Progenitor cell of endocrine pancreas (in vitro differentiated cells): ENCODE results near the gene TSHZ1. TPM values are rescaled to one million over a fixed set of nuclear protein-coding genes. Genes with fewer than 3 reads are reported as not detected.

ENCODE experiments used
- DNase-seq: peaks from one replicate; pipeline ENCODE4 v3.0.0; 2021; ENCODE audit warnings: low spot score; ENCODE audit not compliant: unreplicated experiment
- H3K27ac Mint-ChIP-seq: 2 replicates; pipeline ENCODE4 v1.8.0; 2021; ENCODE audit warnings: mild to moderate bottlenecking, moderate library complexity, mixed read lengths
- H3K27me3 Mint-ChIP-seq: 2 replicates; pipeline ENCODE4 v1.8.0; 2021; ENCODE audit warnings: mixed read lengths
- H3K36me3 Mint-ChIP-seq: 2 replicates; pipeline ENCODE4 v1.8.0; 2022; ENCODE audit warnings: mixed read lengths; ENCODE audit not compliant: insufficient read depth
- H3K4me1 Mint-ChIP-seq: 2 replicates; pipeline ENCODE4 v1.8.0; 2021; ENCODE audit warnings: low read depth, mixed read lengths
- H3K4me3 Mint-ChIP-seq: 2 replicates; pipeline ENCODE4 v1.8.0; 2021; ENCODE audit warnings: low read depth, mild to moderate bottlenecking, moderate library complexity, mixed read lengths
- H3K9me3 Mint-ChIP-seq: 2 replicates; pipeline ENCODE4 v1.8.0; 2021; ENCODE audit warnings: low read depth, mixed read lengths
- total RNA-seq: library from RNA; stranded (reverse); gene quantifications from 2 replicates; pipeline ENCODE4 v1.2.1, GENCODE V29; 2021
- TF ChIP-seq, protein P1 (sequence below): fragments of 200-600 bp; sonication (generic); IDR thresholded peaks from one replicate; pipeline ENCODE4 v1.5.0; 2021; ENCODE audit warnings: antibody characterized with exemption, mild to moderate bottlenecking; ENCODE audit not compliant: unreplicated experiment

Gene TSHZ1
- total RNA-seq, 1 donor from 2014 or later, result 17.1 TPM

DNA sequence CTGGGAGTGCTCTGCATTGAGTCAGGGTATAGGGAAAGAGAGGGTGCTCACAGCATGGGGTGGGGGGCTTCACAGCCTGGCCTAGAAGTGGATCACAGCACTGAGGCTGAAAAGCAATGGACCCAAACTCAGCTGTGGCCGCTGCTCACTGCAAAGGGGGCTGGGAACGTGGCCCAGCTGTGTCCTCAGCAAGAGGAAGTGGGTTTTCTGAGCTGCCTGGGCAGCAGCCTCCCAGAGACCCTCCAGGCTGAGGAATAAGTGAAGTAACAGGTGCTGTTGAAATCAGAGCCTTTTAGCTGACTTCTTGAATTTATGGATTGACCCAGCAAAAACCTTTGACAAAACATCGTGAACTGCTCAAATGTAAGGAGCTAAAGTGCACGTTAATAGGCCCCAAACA is 36.9 kb upstream of the TSHZ1 start:
- Mint-ChIP-seq H3K9me3 (no peaks in the 10 kb centered on the region), H3K4me3 (no peak overlapping the region), H3K27me3 (peaks cover 10% of the 10 kb centered on the region), H3K27ac (no peak overlapping the region), H3K36me3 (no peaks in the 10 kb centered on the region), H3K4me1 (no peaks in the 10 kb centered on the region)
- TF ChIP-seq, protein P1, sequence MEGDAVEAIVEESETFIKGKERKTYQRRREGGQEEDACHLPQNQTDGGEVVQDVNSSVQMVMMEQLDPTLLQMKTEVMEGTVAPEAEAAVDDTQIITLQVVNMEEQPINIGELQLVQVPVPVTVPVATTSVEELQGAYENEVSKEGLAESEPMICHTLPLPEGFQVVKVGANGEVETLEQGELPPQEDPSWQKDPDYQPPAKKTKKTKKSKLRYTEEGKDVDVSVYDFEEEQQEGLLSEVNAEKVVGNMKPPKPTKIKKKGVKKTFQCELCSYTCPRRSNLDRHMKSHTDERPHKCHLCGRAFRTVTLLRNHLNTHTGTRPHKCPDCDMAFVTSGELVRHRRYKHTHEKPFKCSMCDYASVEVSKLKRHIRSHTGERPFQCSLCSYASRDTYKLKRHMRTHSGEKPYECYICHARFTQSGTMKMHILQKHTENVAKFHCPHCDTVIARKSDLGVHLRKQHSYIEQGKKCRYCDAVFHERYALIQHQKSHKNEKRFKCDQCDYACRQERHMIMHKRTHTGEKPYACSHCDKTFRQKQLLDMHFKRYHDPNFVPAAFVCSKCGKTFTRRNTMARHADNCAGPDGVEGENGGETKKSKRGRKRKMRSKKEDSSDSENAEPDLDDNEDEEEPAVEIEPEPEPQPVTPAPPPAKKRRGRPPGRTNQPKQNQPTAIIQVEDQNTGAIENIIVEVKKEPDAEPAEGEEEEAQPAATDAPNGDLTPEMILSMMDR, result no peak
- no peak for DNase-seq

DNA sequence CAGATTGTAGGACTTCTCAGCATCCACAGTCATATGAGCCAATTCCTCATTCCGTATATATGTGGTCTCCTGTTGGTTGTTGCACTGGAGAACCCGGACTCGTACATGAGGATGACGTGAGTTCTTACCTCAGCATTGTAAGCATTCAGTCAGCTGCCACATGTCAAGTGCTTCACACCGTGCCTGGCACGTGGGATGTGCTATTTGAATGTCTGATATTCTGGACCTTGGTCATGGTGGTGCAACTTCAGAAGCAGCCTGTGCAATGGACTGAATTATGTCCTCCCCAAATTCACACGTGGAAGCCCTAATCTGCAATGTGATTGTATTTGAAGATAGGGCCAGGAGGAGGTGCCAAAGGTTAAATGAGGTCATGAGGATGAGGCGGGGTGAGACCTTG is 33.7 kb upstream of the TSHZ1 start:
- Mint-ChIP-seq H3K36me3 (no peaks in the 10 kb centered on the region), H3K4me1 (no peaks in the 10 kb centered on the region), H3K27me3 (peaks cover 10% of the 10 kb centered on the region), H3K4me3 (no peak overlapping the region), H3K9me3 (peaks cover 3% of the 10 kb centered on the region), H3K27ac (no peak overlapping the region)
- DNase-seq, result no peak
- TF ChIP-seq, protein P1, result no peak

DNA sequence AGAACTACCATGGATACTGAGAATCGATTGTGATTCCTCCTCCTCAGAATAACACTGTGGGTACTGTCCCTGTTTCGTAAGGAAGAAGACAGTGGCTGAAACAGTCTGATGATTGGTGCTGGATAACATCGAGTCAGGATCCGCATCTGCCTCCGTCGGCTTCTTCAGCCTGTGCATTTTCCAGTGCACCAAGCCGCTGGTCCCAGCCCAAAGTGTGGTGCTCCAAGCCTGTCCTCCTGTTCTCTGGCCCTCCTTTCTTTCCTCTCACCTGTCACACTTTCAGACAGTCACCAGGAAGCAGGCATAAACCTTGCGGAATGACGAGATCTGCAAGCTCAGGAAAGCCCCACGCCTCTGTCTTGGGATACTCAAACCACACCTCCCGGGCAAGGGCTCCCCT is 32.2 kb upstream of the TSHZ1 start:
- no peaks in the 10 kb centered on the region for H3K4me1 Mint-ChIP-seq
- H3K27ac Mint-ChIP-seq, result no peak overlapping the region
- TF ChIP-seq, protein P1, result no peak
- no peak overlapping the region for H3K4me3 Mint-ChIP-seq
- H3K9me3 Mint-ChIP-seq, result peaks cover 8% of the 10 kb centered on the region
- peaks cover under 1% of the 10 kb centered on the region for H3K27me3 Mint-ChIP-seq
- DNase-seq, result no peak
- H3K36me3 Mint-ChIP-seq, result no peaks in the 10 kb centered on the region

DNA sequence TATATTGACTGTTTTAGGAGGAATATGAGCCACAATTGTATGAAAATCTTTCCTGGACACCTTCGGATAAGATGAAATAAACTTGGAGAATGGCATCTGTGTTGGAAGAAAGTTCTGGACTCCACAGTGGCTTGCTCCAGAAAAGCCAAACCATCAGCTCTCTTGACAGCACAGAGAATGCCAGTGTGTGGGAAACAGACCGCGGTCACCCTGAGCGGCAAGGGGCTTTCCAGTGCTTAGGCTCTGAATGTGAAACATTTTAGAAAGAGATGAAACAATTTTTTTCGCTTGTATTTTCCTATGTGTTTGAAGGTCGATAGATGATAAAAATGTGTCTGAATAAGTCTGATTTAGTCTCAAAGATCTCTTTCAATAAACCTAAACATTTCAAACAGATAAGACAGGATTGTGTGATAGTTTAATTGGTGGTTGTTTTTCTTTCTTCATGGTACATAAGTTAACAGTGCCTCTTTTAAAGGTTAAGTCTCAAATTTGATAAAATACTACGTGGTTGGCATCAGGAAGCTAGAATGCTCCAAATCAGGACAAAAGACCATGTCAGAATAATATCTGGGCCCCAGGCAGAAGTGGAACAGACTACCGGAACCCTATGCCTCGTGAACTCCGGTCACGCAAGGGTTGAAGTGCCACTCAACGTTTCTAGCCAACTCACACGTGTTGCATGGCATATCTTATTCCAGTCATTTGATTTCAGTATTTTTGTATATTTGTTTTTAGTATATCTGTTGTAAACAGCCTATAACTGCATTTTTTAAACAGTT is 30.6 kb upstream of the TSHZ1 start:
- no peaks in the 10 kb centered on the region for H3K27me3 Mint-ChIP-seq
- no peak overlapping the region for H3K27ac Mint-ChIP-seq
- no peak for DNase-seq
- peaks cover 8% of the 10 kb centered on the region for H3K9me3 Mint-ChIP-seq
- no peak overlapping the region for H3K4me3 Mint-ChIP-seq
- H3K4me1 Mint-ChIP-seq, result no peaks in the 10 kb centered on the region
- TF ChIP-seq, protein P1, result no peak
- no peaks in the 10 kb centered on the region for H3K36me3 Mint-ChIP-seq

DNA sequence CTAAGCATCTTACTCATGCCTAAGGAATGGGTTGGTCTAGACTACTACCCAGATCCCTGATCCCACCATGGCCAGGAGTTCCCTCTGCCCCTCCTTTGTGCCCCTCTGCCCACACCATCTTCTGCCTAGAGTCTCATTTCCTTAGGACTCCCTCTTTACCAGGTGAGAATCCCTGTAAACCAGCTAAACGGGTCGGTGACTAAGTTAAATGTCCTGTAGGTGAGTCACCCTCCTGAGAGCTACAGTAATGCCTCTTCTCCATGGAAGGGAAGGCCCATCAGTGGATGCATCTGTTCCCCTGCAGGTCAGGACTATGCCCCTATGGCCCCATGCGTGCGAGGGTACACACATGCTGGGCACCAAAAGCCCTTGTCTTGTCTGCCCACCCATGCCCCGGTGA is 27.1 kb upstream of the TSHZ1 start:
- Mint-ChIP-seq H3K27me3 (no peaks in the 10 kb centered on the region), H3K9me3 (peaks cover 8% of the 10 kb centered on the region)
- no peak for DNase-seq

More for the DNA sequence above, 27.1 kb upstream of the TSHZ1 start:
- Mint-ChIP-seq H3K27ac (no peak overlapping the region), H3K36me3 (no peaks in the 10 kb centered on the region), H3K4me1 (no peaks in the 10 kb centered on the region), H3K4me3 (no peak overlapping the region)
- TF ChIP-seq, protein P1, result no peak
